Measurements from ENCODE around the gene CXXC1. TPM values are rescaled to one million over a fixed set of nuclear protein-coding genes. Genes with fewer than 3 reads are reported as not detected.
"Not testable (repeated sequence)": the region's sequence is repeated elsewhere in the genome, so short reads cannot be mapped to it uniquely, and the experiment has no call there.

CXXC1 gene
- total RNA-seq, 1 donor from 2014 or later, result 35.1 TPM

DNA sequence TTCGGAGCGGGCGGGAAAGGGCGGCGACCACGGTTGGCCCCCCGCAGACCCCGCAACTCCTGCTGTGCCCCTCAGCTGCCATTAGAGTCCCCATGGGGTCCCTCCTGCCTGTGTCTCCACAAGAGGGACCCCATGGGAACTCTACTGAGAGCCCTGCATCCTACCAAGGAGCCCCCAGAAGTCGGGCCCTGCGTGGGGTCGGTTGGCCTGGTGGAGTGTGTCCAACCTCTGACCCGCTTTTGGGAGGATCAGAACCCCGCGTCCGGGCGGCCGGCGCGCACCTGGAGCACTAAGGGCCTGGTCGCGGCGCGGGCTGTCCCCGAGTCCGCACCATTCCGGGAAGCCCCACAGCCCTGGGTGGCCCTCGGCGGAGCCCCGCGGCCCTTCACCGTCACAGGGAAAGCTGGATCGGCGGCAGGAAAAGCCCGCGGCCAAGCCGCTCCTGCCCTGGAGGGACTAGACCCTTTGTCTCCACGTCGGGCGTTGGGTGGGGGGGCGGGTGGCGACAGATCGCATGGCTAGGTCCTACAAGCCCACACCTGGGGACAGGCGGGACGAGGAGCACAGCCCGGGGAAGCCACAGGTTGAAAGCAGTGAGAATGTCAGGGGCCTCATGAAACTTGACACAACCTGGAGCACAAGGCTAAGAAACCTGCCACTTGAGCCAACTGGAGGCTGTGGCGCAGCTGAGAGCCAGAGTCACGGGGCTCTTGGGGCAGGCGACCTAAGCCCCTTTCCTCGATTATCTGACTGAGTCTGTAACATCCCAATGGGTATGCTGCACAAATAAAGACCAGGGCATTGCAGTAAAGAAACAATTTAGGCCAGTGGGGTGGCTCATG, 11.2 kb upstream of the CXXC1 start:
- DNase-seq (ENCODE audit: low spot score) (no peak), ATAC-seq (no peak)

GRCh38 chr18:50297621-50298442, 10.3 kb upstream of the CXXC1 start:
- DNase-seq (ENCODE audit: low spot score) (peak; percentile 85), ATAC-seq (peak; percentile 98)

- ATAC-seq (peak; percentile 51), DNase-seq (ENCODE audit: low spot score) (no peak)
Observed at GRCh38 chr18:50293039-50293438, 5.5 kb upstream of the CXXC1 start.

DNA sequence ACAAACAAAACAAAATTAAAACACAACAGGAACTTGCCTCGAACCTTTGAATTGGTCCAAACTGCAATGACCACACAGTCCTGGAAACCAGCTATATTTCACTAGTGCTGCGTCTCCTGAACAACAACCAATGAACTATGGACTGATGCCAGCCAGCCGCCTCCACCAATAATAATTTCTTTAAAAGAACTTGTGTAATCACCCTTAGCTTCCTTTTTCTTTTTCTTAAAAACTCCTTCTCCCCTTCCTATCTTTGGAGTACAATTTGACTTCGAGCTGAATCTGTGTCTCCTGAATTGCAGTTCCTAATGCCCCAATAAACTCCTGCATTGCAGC, 1.6 kb upstream of the CXXC1 start:
- ATAC-seq, result no peak
- no peak for DNase-seq (ENCODE audit: low spot score)

GRCh38 chr18:50288348-50289107, 1.0 kb upstream of the CXXC1 start:
- not testable (repeated sequence) for DNase-seq (ENCODE audit: low spot score)

GRCh38 chr18:50287028-50287440, 458 bp downstream of the CXXC1 start:
- peak; percentile 55 for DNase-seq (ENCODE audit: low spot score)
- no peak for ATAC-seq

More at GRCh38 chr18:50288348-50289107, 1.0 kb upstream of the CXXC1 start:
- not testable (repeated sequence) for ATAC-seq

DNA sequence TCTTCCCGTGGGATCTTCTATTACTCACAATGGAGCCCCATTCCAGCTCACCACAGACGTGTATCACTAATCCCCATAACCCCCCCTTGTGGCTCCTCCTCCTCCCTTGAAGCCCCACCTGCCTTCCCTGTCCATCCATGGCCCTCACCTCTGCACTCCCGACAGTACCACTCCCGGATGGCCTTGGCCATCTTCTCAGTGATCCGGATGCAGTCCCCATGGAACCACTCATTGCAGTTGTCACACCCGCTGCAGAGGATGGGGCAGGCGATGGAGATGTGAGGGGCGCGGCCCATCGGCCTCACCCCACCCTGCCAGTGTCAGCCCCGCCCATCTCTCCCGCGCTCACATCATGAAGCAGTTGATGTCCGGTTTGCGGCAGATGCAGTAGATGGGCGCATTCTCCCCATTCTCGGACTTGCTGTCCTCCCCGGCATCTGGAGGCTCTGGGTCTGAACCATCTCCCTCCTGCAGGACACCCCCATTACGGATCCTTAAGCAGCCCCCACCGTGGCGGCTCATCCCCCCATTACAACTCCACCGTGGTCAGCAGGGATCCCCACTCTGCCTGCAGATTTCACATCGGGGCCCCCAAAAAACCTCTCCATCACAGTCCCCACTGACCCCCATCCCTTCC, 983 bp downstream of the CXXC1 start:
- no peak for DNase-seq (ENCODE audit: low spot score)
- ATAC-seq, result no peak

GRCh38 chr18:50285631-50286321, 1.7 kb downstream of the CXXC1 start:
- DNase-seq (ENCODE audit: low spot score), result no peak
- no peak for ATAC-seq

DNA sequence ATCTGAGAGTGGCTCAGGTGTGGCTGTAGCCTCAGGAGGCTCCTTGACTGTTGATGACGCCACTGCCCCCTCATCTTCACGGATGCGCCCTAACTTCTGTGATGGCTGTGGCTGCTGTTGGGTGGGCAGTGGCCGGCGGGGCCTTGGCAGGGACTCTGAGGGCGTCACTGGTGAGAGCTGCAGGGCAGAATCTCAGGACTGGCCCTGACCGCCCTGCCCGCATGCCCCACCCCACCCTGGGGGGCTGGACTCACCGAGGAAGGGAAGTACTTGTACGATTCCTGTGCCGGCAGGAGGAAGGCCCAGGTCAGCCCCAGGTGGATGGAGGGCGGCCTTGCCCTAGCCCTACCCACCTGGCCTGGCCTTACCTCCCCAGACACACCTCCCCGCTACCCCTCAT, 2.4 kb downstream of the CXXC1 start:
- ATAC-seq (no peak), DNase-seq (ENCODE audit: low spot score) (no peak)

DNA sequence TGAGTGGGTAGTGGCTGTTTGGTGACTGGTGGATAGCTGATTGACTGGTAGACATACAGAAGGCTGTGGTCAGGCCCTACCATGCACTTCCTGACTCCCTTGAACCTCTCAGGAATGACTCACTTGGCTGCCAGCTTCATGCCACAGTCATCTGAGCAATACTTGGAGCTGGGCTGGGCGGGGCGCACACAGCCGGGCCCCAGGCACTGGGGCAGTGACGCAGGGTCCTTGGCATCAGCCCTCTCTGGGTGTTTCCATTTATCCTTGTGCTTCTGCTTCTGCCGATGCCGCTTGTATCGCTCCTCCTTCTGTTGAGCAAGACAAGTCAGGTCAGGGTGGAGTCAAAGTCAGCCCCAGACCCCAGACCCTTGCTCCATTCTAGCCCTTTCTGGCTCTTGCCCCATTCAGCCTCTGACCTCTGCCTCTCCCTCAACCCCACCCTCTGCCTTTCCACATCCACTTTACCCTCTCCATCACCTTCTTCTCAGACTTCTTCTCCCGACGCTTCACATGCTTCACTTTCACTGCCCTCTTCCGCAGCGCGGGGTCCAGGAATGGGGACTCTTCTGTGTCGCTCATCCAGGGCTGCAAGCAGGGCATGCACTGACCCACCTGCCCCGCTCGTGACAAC, 3.1 kb downstream of the CXXC1 start:
- no peak for ATAC-seq
- no peak for DNase-seq (ENCODE audit: low spot score)

GRCh38 chr18:50283469-50284209, 3.9 kb downstream of the CXXC1 start:
- DNase-seq (ENCODE audit: low spot score) (no peak), ATAC-seq (no peak)

DNA sequence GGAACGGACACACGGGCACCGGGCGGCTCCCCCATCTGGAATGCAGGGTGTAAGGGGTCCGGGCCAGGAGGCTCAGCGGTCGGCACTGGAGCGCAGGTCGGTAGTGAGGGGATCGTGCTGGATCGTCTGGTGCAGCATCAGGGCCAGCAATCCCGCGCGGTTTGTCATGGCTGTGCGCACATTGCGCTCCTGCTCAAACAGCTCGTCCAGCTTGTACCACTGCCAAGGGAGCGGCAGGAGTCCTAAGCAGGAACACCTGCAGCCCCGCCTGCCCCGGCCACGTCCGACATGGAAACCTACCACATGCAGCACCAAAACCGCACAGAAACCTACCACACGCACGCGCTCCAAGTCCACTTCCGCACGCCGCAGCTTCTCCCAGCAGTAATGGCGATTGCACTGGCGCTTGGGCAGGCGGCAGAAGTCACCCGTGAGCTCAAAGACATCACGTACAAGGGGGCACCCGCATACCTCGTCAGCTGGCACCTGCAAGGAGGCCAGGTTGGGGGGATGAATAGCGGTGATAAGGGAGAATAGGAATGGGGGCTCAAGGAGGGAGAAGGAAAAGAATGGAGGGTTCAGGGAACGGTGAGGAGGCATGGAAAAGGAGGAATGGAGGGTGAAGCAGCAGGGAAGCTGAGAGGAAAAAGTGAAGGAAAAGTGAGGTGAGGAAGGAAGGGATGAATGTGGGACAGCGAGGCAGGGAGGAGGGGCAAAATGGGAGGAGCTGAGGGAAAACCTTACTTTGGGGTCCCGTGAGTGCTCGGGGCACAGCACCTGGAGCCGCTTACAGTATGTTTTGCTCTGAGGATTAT, 4.8 kb downstream of the CXXC1 start:
- DNase-seq (ENCODE audit: low spot score) (no peak), ATAC-seq (no peak)

- ATAC-seq, result peak; percentile 0
- DNase-seq (ENCODE audit: low spot score), result no peak
Observed at GRCh38 chr18:50281972-50282520, 5.4 kb downstream of the CXXC1 start.

- DNase-seq (ENCODE audit: low spot score) (peak; percentile 96), ATAC-seq (peak; percentile 93)
Observed at GRCh38 chr18:50281295-50281971, 6.1 kb downstream of the CXXC1 start, which contains the start of gene MBD1. TSS of gene MBD1 (minus strand) at chr18:50281523. CDS start at chr18:50279992, 1,531 bp downstream.

- ATAC-seq (no peak), DNase-seq (ENCODE audit: low spot score) (no peak)
Observed at GRCh38 chr18:50280707-50281294, 6.7 kb downstream of the CXXC1 start.

GRCh38 chr18:50279752-50280151, 7.7 kb downstream of the CXXC1 start:
- ATAC-seq, result no peak

GRCh38 chr18:50277942-50278341, 9.6 kb downstream of the CXXC1 start:
- DNase-seq (ENCODE audit: low spot score), result no peak
- ATAC-seq, result no peak

More at GRCh38 chr18:50279752-50280151, 7.7 kb downstream of the CXXC1 start:
- DNase-seq (ENCODE audit: low spot score), result no peak

All from left lobe of liver (tissue), 2 donors.